ENCODE measurements around the gene RBM33.

Gene RBM33

DNA sequence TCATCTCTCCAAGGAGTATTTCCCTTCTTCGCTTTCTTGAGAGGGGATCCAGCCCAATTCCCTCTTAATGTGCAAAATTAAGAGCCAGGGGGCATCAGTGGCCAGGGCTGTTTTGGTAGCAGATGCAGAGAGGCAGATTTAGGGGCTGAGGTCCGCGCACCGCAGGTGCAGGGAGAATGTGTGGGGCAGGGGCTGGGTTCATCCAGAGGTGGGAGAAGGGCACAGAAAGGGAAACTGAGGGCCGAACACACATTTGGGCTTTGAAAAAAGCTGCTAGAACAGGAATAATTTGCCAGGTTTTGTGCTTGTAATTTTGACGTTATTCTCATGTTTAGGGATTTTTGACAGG lies 174.3 kb downstream of the RBM33 start:
- DNase-seq (ENCODE audit: low read depth in 2 of 3, low spot score in 1 of 3) = no peak

DNA sequence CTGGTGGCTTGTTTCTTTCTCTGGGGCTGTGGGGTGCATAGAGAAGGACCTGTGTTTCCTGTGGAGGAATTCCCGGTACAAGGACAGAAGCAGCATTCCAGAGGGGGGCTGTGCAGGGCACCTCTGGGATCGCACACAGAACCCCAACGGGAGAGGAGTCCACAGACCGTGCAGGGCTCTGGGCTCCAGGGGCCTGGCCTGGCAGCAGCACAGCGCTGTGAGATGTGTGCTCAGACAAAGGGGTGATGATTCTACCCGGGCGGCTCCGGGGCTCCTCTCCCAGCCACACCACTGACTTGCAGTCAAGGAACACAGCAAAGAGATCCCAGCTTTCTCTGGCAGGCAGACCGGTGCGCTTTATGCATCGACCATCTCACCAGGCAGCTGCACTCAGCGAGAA lies 174.7 kb downstream of the RBM33 start:
- no peak for DNase-seq (ENCODE audit: low read depth in 2 of 3, low spot score in 1 of 3)

DNA sequence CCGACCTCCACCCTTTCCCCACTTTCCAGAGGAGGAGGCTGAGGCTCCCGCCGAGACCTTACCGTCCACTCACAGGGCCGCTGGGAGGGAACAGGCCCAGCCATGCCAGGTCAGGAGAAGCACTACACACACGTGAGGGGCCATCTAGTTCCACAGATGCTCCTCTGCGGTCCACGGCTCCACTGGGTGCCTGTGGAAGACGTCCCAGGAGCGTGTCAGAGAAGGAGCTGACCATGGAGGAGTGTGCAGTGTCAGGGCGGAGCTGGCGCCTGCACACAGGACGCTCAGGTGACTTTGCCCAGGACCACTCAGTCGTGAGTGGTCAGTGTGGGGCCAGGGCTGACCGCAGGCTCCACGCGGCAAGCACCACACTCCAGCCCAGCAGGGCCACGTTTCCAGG lies 175.8 kb downstream of the RBM33 start:
- DNase-seq (ENCODE audit: low read depth in 2 of 3, low spot score in 1 of 3) = no peak

DNA sequence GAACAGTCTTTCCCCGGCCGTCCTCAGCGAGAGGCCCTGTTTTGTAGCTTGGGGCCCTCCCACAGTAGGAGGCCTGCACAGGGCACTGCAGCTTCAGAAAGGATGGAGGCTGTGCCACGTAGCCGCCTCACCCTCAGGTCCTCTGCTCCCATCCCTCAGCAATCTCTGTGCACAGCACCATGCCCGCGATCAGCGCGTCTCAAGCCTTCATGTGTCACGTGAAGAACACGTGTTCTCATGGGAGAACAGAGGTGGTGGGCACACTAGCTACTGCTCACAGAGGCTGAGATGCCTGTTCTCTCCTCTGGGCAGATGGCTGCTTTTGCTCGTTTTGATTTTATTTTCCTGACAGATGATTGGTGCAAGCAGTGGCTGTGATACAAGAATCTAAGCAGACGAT lies 176.3 kb downstream of the RBM33 start:
- no peak for DNase-seq (ENCODE audit: low read depth in 2 of 3, low spot score in 1 of 3)

DNA sequence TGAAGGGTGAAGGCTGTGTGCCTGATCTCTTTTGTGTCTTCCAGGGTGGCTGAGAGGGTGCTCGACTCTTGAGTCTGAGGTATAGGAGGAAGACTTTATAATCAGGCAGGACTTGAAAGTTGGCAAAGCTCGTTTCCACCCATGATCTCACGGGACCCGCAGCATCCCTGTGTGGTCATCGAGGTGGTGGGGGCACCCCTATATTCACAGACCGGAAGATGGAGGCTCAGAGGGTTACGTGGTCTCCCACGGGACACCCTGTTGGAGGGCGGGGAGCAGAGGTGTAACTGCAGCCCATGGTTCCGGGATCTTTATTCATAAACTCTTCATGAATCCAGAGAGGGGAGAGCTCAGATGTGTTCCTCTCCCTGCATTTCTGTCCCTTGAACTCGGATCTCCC lies 177.4 kb downstream of the RBM33 start:
- DNase-seq (ENCODE audit: low read depth in 2 of 3, low spot score in 1 of 3) = no peak

DNA sequence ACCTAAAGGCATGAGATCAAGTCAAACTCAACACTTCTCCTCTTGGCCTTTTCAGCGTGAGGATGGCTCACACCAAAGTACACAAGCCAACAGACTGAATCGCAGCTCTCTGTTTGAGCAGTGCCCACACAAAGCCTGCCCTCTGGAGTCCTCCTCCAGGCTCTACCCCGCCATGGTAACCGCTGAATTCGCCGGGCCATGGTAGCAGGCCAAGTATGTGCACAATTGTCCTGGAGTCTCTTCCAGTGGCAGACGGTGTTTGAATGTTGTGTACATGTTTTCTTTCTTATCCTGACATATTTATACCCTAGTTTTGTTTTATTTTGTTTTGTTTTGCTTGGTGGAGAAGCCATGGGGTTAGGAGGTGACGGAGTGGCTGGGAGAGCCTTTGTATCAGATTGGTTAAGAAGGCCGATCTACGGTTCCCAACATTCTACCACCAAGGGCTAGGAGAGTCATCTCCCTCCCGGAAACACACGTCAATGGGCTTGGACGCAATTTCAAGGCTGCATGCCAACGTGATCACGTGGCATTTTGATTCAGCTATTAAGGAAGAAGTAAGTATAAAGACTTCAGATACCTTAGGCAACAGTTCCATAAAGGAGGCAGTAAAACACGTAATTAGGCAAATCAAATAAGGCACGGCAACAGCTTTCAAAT lies 179.9 kb downstream of the RBM33 start:
- DNase-seq (ENCODE audit: low read depth in 2 of 3, low spot score in 1 of 3) = no peak

DNA sequence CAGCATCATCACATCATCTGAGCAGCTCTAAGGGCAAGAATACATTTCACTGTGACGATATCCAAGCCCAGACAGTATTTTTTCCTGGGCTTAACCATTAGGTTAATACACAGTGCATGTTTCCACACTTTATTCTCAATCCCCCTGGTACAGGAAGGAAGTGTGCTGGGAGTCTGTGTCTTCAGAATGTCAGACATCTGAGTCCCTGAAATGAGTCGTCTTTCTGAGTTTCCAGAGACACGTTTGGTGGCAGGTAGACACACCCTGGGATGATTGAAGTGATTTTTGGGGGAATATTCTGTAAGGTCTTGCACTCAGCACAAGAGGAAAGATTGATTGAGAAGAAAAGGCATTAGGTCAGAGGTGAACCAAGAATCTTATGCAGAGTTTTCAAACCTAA lies 180.9 kb downstream of the RBM33 start:
- no peak for DNase-seq (ENCODE audit: low read depth in 2 of 3, low spot score in 1 of 3)

DNA sequence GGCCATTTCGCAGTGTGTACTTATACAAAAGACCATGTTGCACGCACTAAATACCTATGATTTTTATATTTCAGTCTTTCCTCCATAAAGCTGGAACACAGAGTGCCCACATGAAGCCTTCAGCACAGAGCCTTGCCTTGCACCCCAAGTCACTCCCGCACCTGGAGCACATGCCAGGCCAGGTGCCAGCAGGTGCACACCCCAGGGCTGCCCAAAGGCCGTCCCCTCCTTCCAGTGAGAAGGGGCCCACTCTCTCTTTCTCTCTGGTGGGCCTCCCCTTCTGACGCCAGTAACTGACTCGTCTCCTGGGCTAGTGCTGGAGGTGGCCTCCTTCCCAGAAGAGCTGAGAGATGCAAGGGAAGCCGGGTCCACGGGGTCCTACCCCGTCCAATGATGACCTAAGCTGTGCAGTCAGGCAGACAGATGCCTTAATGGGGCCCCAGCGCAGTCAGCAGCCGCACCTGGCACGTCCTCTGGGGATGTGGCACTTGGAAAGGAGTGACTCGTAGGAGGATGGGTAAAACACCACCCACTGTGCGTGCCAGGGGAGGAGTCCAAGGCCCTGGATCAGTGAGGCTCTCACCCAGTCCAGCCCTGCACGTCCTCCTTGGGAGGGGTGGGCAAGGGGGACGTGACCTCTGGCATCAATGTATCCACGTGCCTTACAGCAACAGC lies 185.5 kb downstream of the RBM33 start:
- no peak for DNase-seq (ENCODE audit: low read depth in 2 of 3, low spot score in 1 of 3)

Data from stimulated activated CD4-positive, alpha-beta T cell treated with anti-CD3 and anti-CD28 coated beads, Interleukin-12 subunit alpha, Interleukin-12 subunit beta, amount 100 ng/mL, for 48 hours (primary cell).